B cell (primary cell): ENCODE results near the gene CHPF2. TPM values are rescaled to one million over a fixed set of nuclear protein-coding genes. Genes with fewer than 3 reads are reported as not detected.

Experiments used
- ATAC-seq: fragments of 200-7000 bp; cut with Tn5 transposase; one replicate; pipeline ENCODE4 v1.10.0; 2021; ENCODE audit warnings: low read depth, mild to moderate bottlenecking, moderate number of reproducible peaks, moderate library complexity
- CTCF ChIA-PET: fragments of 350-600 bp; sonication (Branson Sonifier 250); formaldehyde crosslinking; loops from one replicate; lab custom pipeline; 2021; ENCODE audit warnings: antibody characterized with exemption, inconsistent platforms; lab: Charles Lee
- POLR2A ChIA-PET: fragments of 350-600 bp; sonication (Branson Sonifier 250); formaldehyde crosslinking; loops from one replicate; lab custom pipeline; 2021; ENCODE audit warnings: antibody characterized with exemption; lab: Charles Lee
- DNase-seq: peaks from one replicate; pipeline ENCODE4 v3.0.0; 2013
- H2AFZ ChIP-seq: 2 replicates; pipeline ENCODE4 v1.6.1; 2012; ENCODE audit warnings: mild to moderate bottlenecking, low read depth, low read length; ENCODE audit not compliant: insufficient read depth, poor library complexity, severe bottlenecking
- H3K27ac ChIP-seq, 2 donors: 1 replicate in 1 of 2; 2 replicates in 1 of 2; pipeline ENCODE4 v1.5.1; 2012 to 2013; ENCODE audit warnings: low read length in 2 of 2, mild to moderate bottlenecking in 2 of 2, moderate library complexity in 1 of 2
- H3K27me3 ChIP-seq, 4 experiments: fragments of 200-600 bp in 1 of 4; sonication (generic) in 1 of 4; replicated peaks in 1 of 4; 1 replicate in 2 of 4; 2 replicates in 2 of 4; pipeline versions ENCODE4 v1.6.1 to v1.7.0; 2013 to 2016; ENCODE audit warnings: low read length in 3 of 4, mild to moderate bottlenecking in 2 of 4, mixed read lengths in 1 of 4, moderate library complexity in 1 of 4; ENCODE audit not compliant: insufficient read depth in 4 of 4, control insufficient read depth in 3 of 4; ENCODE audit errors: control extremely low read depth in 1 of 4
- H3K36me3 ChIP-seq, 2 experiments: replicated peaks in 1 of 2; 1 replicate in 1 of 2; 2 replicates in 1 of 2; pipeline versions ENCODE4 v1.6.1 to v1.7.1; 2013; ENCODE audit warnings: low read length in 1 of 2; ENCODE audit not compliant: insufficient read depth in 2 of 2, control insufficient read depth in 1 of 2; ENCODE audit errors: control extremely low read depth in 1 of 2, extremely low read depth in 1 of 2
- H3K4me1 ChIP-seq, 2 donors: fragments of 200-600 bp in 1 of 2; sonication (generic) in 1 of 2; 1 replicate in 1 of 2; 2 replicates in 1 of 2; pipeline versions ENCODE4 v1.5.1 to v1.6.1; 2013 to 2017; ENCODE audit warnings: low read length in 2 of 2; ENCODE audit not compliant: control insufficient read depth in 2 of 2, insufficient read depth in 2 of 2
- H3K4me2 ChIP-seq: replicated peaks from 2 replicates; pipeline ENCODE3; 2012; ENCODE audit warnings: mild to moderate bottlenecking, low read depth, low read length; ENCODE audit not compliant: poor library complexity, severe bottlenecking
- H3K4me3 ChIP-seq, 5 experiments: fragments of 200-600 bp in 1 of 5; sonication (generic) in 1 of 5; 1 replicate in 3 of 5; 2 replicates in 2 of 5; pipeline versions ENCODE4 v1.5.1 to v1.7.0; 2011 to 2016; ENCODE audit warnings: low read length in 4 of 5, mild to moderate bottlenecking in 4 of 5, low read depth in 2 of 5, control low read depth in 1 of 5, moderate library complexity in 1 of 5; ENCODE audit not compliant: insufficient read depth in 1 of 5; ENCODE audit errors: control extremely low read depth in 1 of 5, extremely low read depth in 1 of 5
- H3K79me2 ChIP-seq: fragments of 200-600 bp; sonication (generic); one replicate; pipeline ENCODE4 v1.6.0; 2016; ENCODE audit warnings: low read length; ENCODE audit not compliant: control insufficient read depth, insufficient read depth
- H3K9ac ChIP-seq: fragments of 200-600 bp; sonication (generic); 2 replicates; pipeline ENCODE4 v1.6.1; 2017; ENCODE audit warnings: mild to moderate bottlenecking, low read length, moderate library complexity
- H3K9me3 ChIP-seq, 3 donors: one replicate each; pipeline versions ENCODE4 v1.6.1 to v1.7.1; 2013; ENCODE audit warnings: low read length in 2 of 3; ENCODE audit not compliant: control insufficient read depth in 2 of 3, insufficient read depth in 1 of 3; ENCODE audit errors: control extremely low read depth in 1 of 3
- H4K20me1 ChIP-seq: 2 replicates; pipeline ENCODE4 v1.6.0; 2012; ENCODE audit warnings: mild to moderate bottlenecking, low read length; ENCODE audit not compliant: insufficient read depth, control insufficient read depth, poor library complexity, severe bottlenecking
- H3K27ac Mint-ChIP-seq: one replicate; pipeline ENCODE4 v1.8.0; 2021; ENCODE audit warnings: mixed read lengths
- H3K27me3 Mint-ChIP-seq: one replicate; pipeline ENCODE4 v1.8.0; 2021; ENCODE audit warnings: mixed read lengths
- H3K4me1 Mint-ChIP-seq: one replicate; pipeline ENCODE4 v1.8.0; 2021; ENCODE audit warnings: mixed read lengths
- H3K4me3 Mint-ChIP-seq: one replicate; pipeline ENCODE4 v1.8.0; 2021; ENCODE audit warnings: mixed read lengths
- H3K9me3 Mint-ChIP-seq: one replicate; pipeline ENCODE4 v1.8.0; 2022; ENCODE audit warnings: mixed read lengths; ENCODE audit not compliant: insufficient read depth
- CTCF ChIP-seq: fragments of 200-600 bp; IDR thresholded peaks from one replicate; pipeline ENCODE4 v1.8.0; 2022; ENCODE audit warnings: antibody characterized with exemption, mild to moderate bottlenecking
- EZH2 ChIP-seq: IDR thresholded peaks from 2 replicates; pipeline ENCODE4 v1.6.1; 2012; ENCODE audit warnings: borderline replicate concordance, low read depth, mild to moderate bottlenecking, moderate library complexity, low read length; ENCODE audit not compliant: insufficient read depth, poor library complexity, severe bottlenecking
- WGBS: methylation state at CpG from one replicate; pipeline ENCODE4 v1.1.5; 2013; ENCODE audit warnings: missing lambda C conversion rate; ENCODE audit not compliant: insufficient coverage; 5-methylcytosine and 5-hydroxymethylcytosine counted together
- intact Hi-C: fragments of 100-400 bp; cut with micrococcal nuclease; formaldehyde crosslinking; loops from one replicate; pipeline ENCODE4 v1.10.0; 2022
- polyA plus RNA-seq: library from polyadenylated mRNA; depleted of rRNA; stranded (reverse); fragments of >200 nt; gene quantifications from 2 replicates; pipeline ENCODE4 v1.2.3, GENCODE V29; 2012
- total RNA-seq, 2 donors: library from RNA; stranded (reverse); fragments of 120-200 nt in 1 of 2; gene quantifications; 1 replicate in 1 of 2; 2 replicates in 1 of 2; pipeline versions ENCODE4 v1.2.3 to v1.2.4, GENCODE V29; 2013 to 2022

CHPF2 gene
- total and polyA plus RNA-seq, 2 donors (not counting 1 experiment from before 2014, with no cell fraction given), result 39.4 to 39.9 TPM

DNA sequence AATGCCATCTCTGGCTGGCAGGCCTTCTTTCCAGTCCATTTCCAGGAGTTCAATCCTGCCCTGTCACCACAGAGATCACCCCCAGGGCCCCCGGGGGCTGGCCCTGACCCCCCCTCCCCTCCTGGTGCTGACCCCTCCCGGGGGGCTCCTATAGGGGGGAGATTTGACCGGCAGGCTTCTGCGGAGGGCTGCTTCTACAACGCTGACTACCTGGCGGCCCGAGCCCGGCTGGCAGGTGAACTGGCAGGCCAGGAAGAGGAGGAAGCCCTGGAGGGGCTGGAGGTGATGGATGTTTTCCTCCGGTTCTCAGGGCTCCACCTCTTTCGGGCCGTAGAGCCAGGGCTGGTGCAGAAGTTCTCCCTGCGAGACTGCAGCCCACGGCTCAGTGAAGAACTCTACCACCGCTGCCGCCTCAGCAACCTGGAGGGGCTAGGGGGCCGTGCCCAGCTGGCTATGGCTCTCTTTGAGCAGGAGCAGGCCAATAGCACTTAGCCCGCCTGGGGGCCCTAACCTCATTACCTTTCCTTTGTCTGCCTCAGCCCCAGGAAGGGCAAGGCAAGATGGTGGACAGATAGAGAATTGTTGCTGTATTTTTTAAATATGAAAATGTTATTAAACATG lies 6.0 kb downstream of the CHPF2 start:
- WGBS, result 93% methylated on average over 13 of the region's 17 CpGs
- Histone ChIP-seq H3K27me3 (no peaks in the 10 kb centered on the region), H4K20me1 (peaks cover 34% of the 10 kb centered on the region), H3K27ac (no peak overlapping the region), H3K9ac (no peak overlapping the region), H3K4me2 (no peak overlapping the region), H3K79me2 (peaks cover 20% of the 10 kb centered on the region), H3K4me3 (no peak overlapping the region), H2AFZ (no peak overlapping the region), H3K4me1 (peaks cover 13 to 18% of the 10 kb centered on the region in 2 donors), H3K36me3 (peaks cover 0 to 27% of the 10 kb centered on the region in 2 experiments), H3K9me3 (no peaks in the 10 kb centered on the region)
- ATAC-seq (no peak), DNase-seq (no peak)
- H3K27ac Mint-ChIP-seq, result no peak overlapping the region
- intact Hi-C loops, result no loop called here
- ChIA-PET POLR2A (no interaction called here), CTCF (no interaction called here)
- H3K27me3 Mint-ChIP-seq, result peaks cover 4% of the 10 kb centered on the region
- H3K4me3 Mint-ChIP-seq, result no peak overlapping the region
- TF ChIP-seq EZH2 (no peak), CTCF (no peak)
- no peaks in the 10 kb centered on the region for H3K9me3 Mint-ChIP-seq
- H3K4me1 Mint-ChIP-seq, result peaks cover 22% of the 10 kb centered on the region
